ENCODE data around the gene ERC2.
"Not testable (repeated sequence)": the region's sequence is repeated elsewhere in the genome, so short reads cannot be mapped to it uniquely, and the experiment has no call there.

The ERC2 gene

GRCh38 chr3:56111606-56112304 is 356.5 kb downstream of the ERC2 start:
- H3K36me3 Mint-ChIP-seq, result no peaks in the 10 kb centered on the region
- no peak for DNase-seq (ENCODE audit: low spot score in 2 of 2)
- no peak for ATAC-seq

GRCh38 chr3:56110886-56111285 is 357.4 kb downstream of the ERC2 start:
- ATAC-seq (no peak), DNase-seq (ENCODE audit: low spot score in 2 of 2) (no peak)
- Mint-ChIP-seq H3K9me3 (peaks cover 2% of the 10 kb centered on the region), H3K36me3 (no peaks in the 10 kb centered on the region), H3K27ac (no peak overlapping the region), H3K4me1 (no peaks in the 10 kb centered on the region), H3K4me3 (no peak overlapping the region)

More at GRCh38 chr3:56111606-56112304, 356.5 kb downstream of the ERC2 start:
- H3K4me3 Mint-ChIP-seq, result no peak overlapping the region
- no peak overlapping the region for H3K27ac Mint-ChIP-seq
- peaks cover 4% of the 10 kb centered on the region for H3K9me3 Mint-ChIP-seq
- no peaks in the 10 kb centered on the region for H3K4me1 Mint-ChIP-seq

- H3K36me3 Mint-ChIP-seq, result no peaks in the 10 kb centered on the region
Measured at GRCh38 chr3:56107157-56107556, 361.1 kb downstream of the ERC2 start.

GRCh38 chr3:56102032-56102431 is 366.2 kb downstream of the ERC2 start:
- H3K9me3 Mint-ChIP-seq, result peaks cover 6% of the 10 kb centered on the region
- no peak overlapping the region for H3K27ac Mint-ChIP-seq
- no peak overlapping the region for H3K4me3 Mint-ChIP-seq
- DNase-seq (ENCODE audit: low spot score in 2 of 2) (no peak), ATAC-seq (no peak)
- H3K36me3 Mint-ChIP-seq, result no peaks in the 10 kb centered on the region
- no peaks in the 10 kb centered on the region for H3K4me1 Mint-ChIP-seq

More at GRCh38 chr3:56107157-56107556, 361.1 kb downstream of the ERC2 start:
- Mint-ChIP-seq H3K4me1 (no peaks in the 10 kb centered on the region), H3K27ac (no peak overlapping the region), H3K4me3 (no peak overlapping the region), H3K9me3 (peaks cover 6% of the 10 kb centered on the region)
- DNase-seq (ENCODE audit: low spot score in 2 of 2) (no peak), ATAC-seq (no peak)

GRCh38 chr3:56101576-56101975 is 366.7 kb downstream of the ERC2 start:
- no peak overlapping the region for H3K27ac Mint-ChIP-seq
- H3K9me3 Mint-ChIP-seq, result peaks cover 6% of the 10 kb centered on the region
- no peaks in the 10 kb centered on the region for H3K4me1 Mint-ChIP-seq
- no peak overlapping the region for H3K4me3 Mint-ChIP-seq
- H3K36me3 Mint-ChIP-seq, result no peaks in the 10 kb centered on the region
- no peak for DNase-seq (ENCODE audit: low spot score in 2 of 2)
- ATAC-seq, result no peak

- H3K27ac Mint-ChIP-seq, result no peak overlapping the region
- H3K4me3 Mint-ChIP-seq, result no peak overlapping the region
- DNase-seq (ENCODE audit: low spot score in 2 of 2), result no peak
- no peak for ATAC-seq
- H3K4me1 Mint-ChIP-seq, result no peaks in the 10 kb centered on the region
- H3K9me3 Mint-ChIP-seq, result no peaks in the 10 kb centered on the region
- H3K36me3 Mint-ChIP-seq, result no peaks in the 10 kb centered on the region
Measured at GRCh38 chr3:56096999-56097398, 371.3 kb downstream of the ERC2 start.

GRCh38 chr3:56094170-56094569 is 374.1 kb downstream of the ERC2 start:
- Mint-ChIP-seq H3K9me3 (no peaks in the 10 kb centered on the region), H3K4me3 (no peak overlapping the region), H3K36me3 (no peaks in the 10 kb centered on the region), H3K4me1 (no peaks in the 10 kb centered on the region), H3K27ac (no peak overlapping the region)
- no peak for ATAC-seq
- no peak for DNase-seq (ENCODE audit: low spot score in 2 of 2)

- Mint-ChIP-seq H3K36me3 (no peaks in the 10 kb centered on the region), H3K4me1 (no peaks in the 10 kb centered on the region), H3K27ac (no peak overlapping the region), H3K9me3 (peaks cover 9% of the 10 kb centered on the region), H3K4me3 (no peak overlapping the region)
- ATAC-seq (no peak), DNase-seq (ENCODE audit: low spot score in 2 of 2) (no peak)
Measured at GRCh38 chr3:56089739-56090138, 378.5 kb downstream of the ERC2 start.

- ATAC-seq, result no peak
- Mint-ChIP-seq H3K9me3 (peaks cover 12% of the 10 kb centered on the region), H3K4me1 (no peaks in the 10 kb centered on the region), H3K36me3 (no peaks in the 10 kb centered on the region), H3K4me3 (no peak overlapping the region), H3K27ac (no peak overlapping the region)
- no peak for DNase-seq (ENCODE audit: low spot score in 2 of 2)
Measured at GRCh38 chr3:56087451-56088053, 380.7 kb downstream of the ERC2 start.

- no peaks in the 10 kb centered on the region for H3K36me3 Mint-ChIP-seq
- H3K4me1 Mint-ChIP-seq, result no peaks in the 10 kb centered on the region
- H3K4me3 Mint-ChIP-seq, result no peak overlapping the region
- peaks cover 12% of the 10 kb centered on the region for H3K9me3 Mint-ChIP-seq
- no peak for DNase-seq (ENCODE audit: low spot score in 2 of 2)
- ATAC-seq, result no peak
- H3K27ac Mint-ChIP-seq, result no peak overlapping the region
Measured at GRCh38 chr3:56086355-56086754, 381.9 kb downstream of the ERC2 start.

- ATAC-seq, result no peak
- H3K4me1 Mint-ChIP-seq, result no peaks in the 10 kb centered on the region
- H3K27ac Mint-ChIP-seq, result no peak overlapping the region
- H3K9me3 Mint-ChIP-seq, result peaks cover 9% of the 10 kb centered on the region
- H3K4me3 Mint-ChIP-seq, result no peak overlapping the region
- H3K36me3 Mint-ChIP-seq, result no peaks in the 10 kb centered on the region
- no peak for DNase-seq (ENCODE audit: low spot score in 2 of 2)
Measured at GRCh38 chr3:56081246-56081645, 387.0 kb downstream of the ERC2 start.

GRCh38 chr3:56076746-56077145 is 391.5 kb downstream of the ERC2 start:
- H3K9me3 Mint-ChIP-seq, result peaks cover 2% of the 10 kb centered on the region
- no peak for ATAC-seq
- no peak for DNase-seq (ENCODE audit: low spot score in 2 of 2)
- H3K27ac Mint-ChIP-seq, result no peak overlapping the region
- H3K4me1 Mint-ChIP-seq, result no peaks in the 10 kb centered on the region
- H3K4me3 Mint-ChIP-seq, result no peak overlapping the region
- no peaks in the 10 kb centered on the region for H3K36me3 Mint-ChIP-seq

- ATAC-seq, result no peak
- H3K4me1 Mint-ChIP-seq, result no peaks in the 10 kb centered on the region
- no peak for DNase-seq (ENCODE audit: low spot score in 2 of 2)
- H3K27ac Mint-ChIP-seq, result no peak overlapping the region
- H3K4me3 Mint-ChIP-seq, result no peak overlapping the region
- H3K36me3 Mint-ChIP-seq, result no peaks in the 10 kb centered on the region
- peaks cover 2% of the 10 kb centered on the region for H3K9me3 Mint-ChIP-seq
Measured at GRCh38 chr3:56075089-56075488, 393.2 kb downstream of the ERC2 start.

GRCh38 chr3:56069766-56070165 is 398.5 kb downstream of the ERC2 start:
- Mint-ChIP-seq H3K4me3 (no peak overlapping the region), H3K9me3 (peaks cover 9% of the 10 kb centered on the region), H3K27ac (no peak overlapping the region), H3K36me3 (no peaks in the 10 kb centered on the region), H3K4me1 (no peaks in the 10 kb centered on the region)
- no peak for ATAC-seq
- no peak for DNase-seq (ENCODE audit: low spot score in 2 of 2)

GRCh38 chr3:56066405-56066804 is 401.9 kb downstream of the ERC2 start:
- not testable (repeated sequence) for H3K4me1 Mint-ChIP-seq, ATAC-seq, H3K4me3 Mint-ChIP-seq

GRCh38 chr3:56064684-56065083 is 403.6 kb downstream of the ERC2 start:
- ATAC-seq (no peak), DNase-seq (ENCODE audit: low spot score in 2 of 2) (no peak)
- H3K27ac Mint-ChIP-seq, result no peak overlapping the region
- no peaks in the 10 kb centered on the region for H3K36me3 Mint-ChIP-seq
- H3K4me1 Mint-ChIP-seq, result no peaks in the 10 kb centered on the region
- H3K4me3 Mint-ChIP-seq, result no peak overlapping the region
- H3K9me3 Mint-ChIP-seq, result peaks cover 9% of the 10 kb centered on the region

More at GRCh38 chr3:56066405-56066804, 401.9 kb downstream of the ERC2 start:
- not testable (repeated sequence) for H3K9me3 Mint-ChIP-seq; DNase-seq (ENCODE audit: low spot score in 2 of 2); H3K36me3 Mint-ChIP-seq; H3K27ac Mint-ChIP-seq

Measured in stimulated activated effector memory CD8-positive, alpha-beta T cell treated with anti-CD3 and anti-CD28 coated beads, Interleukin-12 subunit alpha, Interleukin-12 subunit beta, amount 100 ng/mL, for 72 hours (primary cell).